SK-N-DZ (cell line): ENCODE results near the gene TRRAP.
"Not testable (repeated sequence)": the region's sequence is repeated elsewhere in the genome, so short reads cannot be mapped to it uniquely, and the experiment has no call there.

Source experiments
- DNase-seq: peaks from one replicate; pipeline ENCODE4 v3.0.0-alpha.2; 2015; ENCODE audit warnings: low spot score

Gene TRRAP

DNA sequence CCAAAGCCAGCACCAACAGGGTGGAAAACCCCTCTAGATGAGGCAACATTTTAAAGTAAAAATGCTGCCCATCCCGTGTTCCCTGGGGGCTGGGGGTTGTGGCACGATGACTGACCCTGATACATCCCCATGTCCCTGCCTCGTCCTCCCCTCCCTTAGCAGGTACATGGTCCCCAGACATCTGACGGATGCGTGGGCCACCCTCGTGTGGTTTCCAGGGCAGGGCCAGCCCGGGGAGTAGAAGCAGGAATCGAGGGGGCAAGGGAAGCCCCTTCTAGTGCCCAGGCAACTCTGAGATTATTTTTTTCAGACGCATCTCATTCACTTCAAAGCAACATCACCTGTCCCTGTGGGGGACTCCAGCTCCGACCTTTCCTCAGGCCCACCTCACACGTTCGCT lies 12.0 kb upstream of the TRRAP start:
- no peak for DNase-seq

- DNase-seq, result no peak
Measured at GRCh38 chr7:98866765-98867164, 11.6 kb upstream of the TRRAP start.

DNA sequence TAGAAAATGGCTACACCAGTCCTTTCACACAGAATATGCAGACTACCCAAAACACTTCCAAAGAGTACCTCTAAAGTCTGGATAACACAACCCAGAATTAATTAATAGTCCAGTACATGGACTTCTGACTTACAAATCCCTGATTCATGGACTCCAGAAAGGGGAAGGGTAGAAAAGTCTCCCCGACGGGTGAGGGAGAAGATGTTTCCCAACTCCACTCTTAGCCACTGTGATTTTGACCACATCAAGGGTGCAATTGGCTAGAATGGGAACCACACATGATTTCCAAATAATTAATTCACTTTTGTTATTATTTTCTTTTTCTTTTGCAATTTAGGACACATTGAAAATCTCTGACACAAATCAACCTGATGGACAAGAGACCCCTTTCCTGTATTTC lies 9.9 kb upstream of the TRRAP start:
- no peak for DNase-seq

DNA sequence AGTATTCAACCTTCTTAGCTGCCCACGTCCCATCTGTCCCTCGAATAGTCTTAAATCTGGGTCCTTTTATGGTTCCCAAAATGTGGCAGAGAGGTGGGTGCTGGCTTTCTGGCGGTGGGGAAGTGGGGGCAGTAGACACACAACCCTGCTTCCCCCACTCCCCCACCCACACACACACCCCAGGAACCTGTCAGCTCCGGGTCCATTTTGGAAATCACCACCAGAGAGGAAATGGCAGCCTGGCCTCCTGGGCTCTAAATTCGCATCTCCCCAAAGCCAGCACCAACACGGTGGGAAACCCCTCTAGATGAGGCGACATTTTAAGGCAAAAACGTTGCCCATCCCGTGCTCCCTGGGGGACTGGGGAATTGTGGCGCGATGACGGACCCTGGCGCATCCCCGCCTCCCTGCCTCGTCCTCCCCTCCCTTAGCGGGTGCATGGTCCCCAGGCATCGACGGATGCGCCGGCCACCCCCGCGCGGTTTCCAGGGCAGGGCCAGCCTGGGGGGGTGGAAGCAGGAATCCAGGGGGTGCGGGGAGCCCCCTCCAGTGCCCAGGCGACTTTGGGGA lies 9.2 kb upstream of the TRRAP start:
- DNase-seq, result no peak

GRCh38 chr7:98869597-98870120 lies 8.7 kb upstream of the TRRAP start, which contains the start of gene TMEM130:
TSS of gene TMEM130 (minus strand) at chr7:98870014. CDS start at chr7:98869861, 153 bp downstream.
- no peak for DNase-seq

DNA sequence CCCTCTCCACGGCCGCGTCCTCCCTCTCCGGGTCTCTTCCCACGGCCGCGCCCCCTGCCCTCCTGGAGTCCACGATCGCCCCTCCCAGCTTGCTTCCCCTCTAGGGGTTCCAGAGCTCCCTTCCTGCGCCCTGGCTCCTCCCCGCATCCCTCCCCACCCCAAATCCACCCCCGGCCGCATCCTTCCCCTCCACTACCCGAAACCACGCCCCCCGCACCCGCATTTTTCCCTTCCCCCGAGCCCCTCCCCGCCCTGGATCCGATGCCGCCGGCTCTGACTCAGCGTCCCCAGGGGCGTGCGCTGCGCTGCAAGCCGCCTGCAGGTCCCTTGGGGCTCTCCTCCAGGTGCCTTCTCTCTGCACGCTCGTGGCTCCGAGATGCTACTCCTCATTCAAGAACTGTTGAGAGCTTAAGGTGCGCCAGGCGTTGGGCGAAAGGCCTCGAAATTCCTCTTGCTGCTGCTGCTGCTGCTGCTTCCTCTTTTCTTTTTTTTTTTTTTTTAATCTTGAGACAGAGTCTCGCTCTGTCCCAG lies 8.1 kb upstream of the TRRAP start:
- DNase-seq, result peak; percentile 80

DNA sequence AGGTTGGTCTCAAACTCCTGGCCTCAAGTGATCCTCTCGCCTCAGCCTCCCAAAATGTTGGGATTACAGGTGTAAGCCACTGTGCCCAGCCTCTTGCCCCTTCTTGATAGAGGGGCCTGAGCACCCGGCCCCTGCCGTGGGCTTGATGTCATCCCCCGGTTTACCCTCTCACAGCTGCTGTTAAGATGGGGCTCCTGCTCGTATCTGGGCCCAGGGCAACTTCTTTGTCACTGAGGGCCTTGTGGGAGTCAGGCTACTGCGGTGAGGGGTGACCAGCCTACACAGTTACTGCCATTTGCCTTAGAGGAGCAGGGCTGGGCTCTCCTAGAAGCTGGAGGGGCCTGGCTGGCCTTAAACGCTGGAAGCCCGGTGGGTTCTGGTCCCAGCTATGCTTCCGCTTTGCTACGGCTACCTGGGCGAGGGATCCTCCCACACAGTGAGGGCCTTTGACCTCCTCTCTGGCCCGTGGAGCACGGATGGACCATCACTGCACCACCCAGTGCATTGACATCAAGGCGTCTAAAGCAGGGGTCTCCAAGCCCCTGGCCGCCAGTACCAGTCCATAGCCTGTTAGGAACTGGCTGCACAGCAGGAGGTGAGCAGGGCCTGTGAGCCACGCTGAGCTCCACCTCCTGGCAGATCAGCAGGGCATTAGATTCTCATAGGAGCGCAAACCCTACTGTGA lies 7.4 kb upstream of the TRRAP start:
- DNase-seq, result peak; percentile 67

DNA sequence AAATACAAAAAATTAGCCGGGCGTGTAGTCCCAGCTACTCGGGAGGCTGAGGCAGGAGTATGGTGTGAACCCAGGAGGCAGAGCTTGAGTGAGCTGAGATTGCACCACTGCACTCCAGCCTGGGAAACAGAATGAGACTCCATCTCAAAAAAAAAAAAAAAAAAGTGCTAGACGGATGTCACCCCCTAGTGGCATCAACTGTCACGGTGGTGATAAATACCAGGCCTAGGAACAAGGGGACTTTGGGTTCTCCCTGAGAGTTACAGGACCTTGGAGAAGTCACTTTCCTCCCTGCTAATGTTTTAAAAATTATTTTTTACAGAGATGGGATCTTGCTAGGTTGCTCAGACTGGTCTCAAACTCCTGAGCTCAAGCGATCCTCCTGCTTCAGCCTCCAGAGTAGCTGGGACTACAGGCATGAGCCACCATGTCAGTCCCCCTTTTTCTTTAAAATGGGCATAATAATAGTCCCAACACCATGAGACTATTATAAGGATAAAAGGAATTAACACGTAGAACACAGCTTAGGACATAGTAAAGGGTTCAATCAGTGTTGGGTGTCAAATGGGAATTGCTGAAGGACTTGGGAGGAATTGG lies 5.9 kb upstream of the TRRAP start:
- peak; percentile 61 for DNase-seq

DNA sequence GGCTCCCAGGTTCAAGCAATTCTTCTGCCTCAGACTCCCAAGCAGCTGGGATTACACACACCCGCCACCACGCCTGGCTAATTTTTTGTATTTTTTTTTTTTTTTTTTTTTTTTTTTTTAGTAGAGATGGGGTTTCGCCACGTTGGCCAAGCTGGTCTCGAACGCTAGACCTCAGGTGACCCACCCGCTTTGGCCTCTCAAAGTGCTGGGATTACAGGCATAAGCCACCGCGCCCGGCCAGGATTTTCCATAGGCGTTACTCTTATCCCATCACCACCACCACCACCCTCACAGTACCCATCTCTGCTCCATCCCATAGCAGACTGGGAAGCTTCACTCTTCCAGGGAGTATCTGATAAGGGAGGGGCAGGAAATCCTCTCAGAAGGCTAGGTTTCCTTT lies 4.7 kb upstream of the TRRAP start:
- not testable (repeated sequence) for DNase-seq

GRCh38 chr7:98874942-98875341 lies 3.4 kb upstream of the TRRAP start:
- no peak for DNase-seq

DNA sequence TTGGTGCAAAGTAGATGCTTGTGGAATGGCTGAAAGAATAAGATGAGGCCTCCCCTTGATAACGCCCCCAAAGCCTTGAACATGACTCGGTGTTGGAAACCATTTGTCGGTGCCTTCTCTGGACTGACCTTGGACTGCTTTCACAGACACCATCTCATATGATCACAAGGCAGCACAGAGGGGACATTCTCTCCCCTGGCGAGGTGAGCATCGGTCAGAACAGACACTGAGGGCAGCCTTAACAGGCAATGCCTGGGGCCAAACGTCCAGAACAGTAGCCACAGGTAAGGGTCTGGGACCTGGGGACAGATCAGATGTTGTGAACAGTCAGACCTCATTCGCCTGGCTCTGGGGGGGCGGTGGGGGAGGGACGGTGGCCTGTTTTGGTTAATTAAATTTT lies 2.8 kb upstream of the TRRAP start:
- no peak for DNase-seq

DNA sequence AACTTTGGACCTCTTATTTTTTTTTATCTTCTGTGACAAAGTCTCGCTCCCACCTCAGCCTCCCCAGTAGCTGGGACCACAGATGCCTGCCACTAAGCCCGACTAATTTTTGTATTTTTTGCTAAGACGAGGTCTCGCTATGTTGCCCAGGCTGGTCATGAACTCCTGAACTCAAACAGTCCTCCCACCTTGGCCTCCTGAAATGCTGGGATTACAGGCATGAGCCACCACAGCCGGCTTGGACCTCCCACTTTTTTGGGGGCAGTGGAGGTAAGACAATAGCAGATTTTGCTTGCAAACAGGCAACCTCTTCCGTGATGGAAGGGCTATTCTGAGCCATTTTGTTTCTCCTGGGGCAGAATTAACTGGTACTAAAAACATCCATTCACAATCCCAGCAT lies 1.2 kb upstream of the TRRAP start:
- DNase-seq, result no peak

GRCh38 chr7:98877692-98878364 lies 504 bp upstream of the TRRAP start:
- DNase-seq, result no peak

GRCh38 chr7:98879198-98879978 lies 1.1 kb downstream of the TRRAP start:
- DNase-seq, result peak; percentile 43

DNA sequence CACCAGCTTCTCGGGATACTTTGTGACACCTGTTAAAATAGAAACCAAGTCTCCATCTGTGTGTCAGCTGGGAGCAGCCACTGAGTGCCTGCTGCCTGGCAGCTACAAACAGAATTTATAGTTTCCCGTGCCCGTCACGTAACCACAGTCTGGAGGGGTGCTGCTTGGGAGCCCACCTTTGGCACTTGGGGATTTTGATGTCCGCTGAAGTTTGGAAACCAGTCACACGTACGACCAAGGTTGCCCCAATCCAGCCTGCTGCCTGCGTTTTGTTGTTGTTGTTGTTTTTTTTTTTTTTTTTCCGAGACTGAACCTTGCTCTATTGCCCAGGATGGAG lies 1.6 kb downstream of the TRRAP start:
- DNase-seq, result no peak

DNA sequence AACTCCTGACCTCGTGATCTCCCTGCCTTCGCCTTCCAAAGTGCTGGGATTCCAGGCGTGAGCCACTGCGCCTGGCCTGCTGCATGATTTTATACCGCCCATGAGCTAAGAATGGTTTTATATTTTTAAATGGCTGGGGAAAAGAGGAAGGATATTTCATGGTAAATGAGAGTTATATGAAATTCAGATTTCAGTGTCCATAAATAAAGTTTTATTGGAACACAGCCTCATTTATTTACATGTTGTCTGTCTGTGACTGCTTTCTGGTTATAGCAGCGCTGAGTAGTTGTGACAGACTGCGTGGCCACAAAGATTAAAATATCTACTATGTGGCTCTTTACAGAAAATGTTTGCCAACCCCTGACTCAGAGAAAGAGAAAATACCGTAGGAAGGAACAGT lies 2.2 kb downstream of the TRRAP start:
- no peak for DNase-seq

DNA sequence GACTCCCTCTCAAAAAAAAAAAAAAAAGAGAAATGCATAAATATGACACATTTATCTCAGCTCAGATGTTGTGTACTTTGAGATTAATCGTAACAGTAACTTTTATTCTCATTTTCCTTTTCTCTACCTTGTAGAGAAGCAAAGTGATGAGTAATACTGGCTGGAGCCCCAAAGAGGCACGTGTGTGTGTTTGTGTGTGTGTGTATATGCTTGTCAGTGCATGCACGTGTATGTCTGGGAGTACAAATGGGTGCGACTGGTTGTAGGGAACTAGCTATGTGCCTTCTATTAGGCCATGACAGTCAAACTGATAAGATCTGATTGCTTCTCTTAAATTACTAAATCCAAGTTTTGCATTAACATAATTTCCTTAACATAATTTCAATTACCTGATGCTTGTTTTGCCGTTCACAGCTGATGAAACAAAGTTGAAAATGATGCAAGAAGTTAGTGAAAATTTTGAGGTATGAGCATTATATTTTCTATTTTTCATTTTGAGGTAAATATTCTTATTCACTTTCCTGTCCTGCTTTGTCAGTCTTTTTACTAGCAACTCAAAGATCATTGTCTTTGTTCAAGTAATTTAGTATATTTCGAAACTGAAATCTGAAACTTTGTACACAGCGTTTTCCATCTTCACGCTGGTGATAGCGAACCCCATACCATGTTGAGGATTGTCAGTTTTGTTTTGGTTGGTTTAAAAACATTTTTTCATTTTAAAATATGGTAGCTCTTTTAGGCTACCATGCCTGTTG lies 3.4 kb downstream of the TRRAP start:
- no peak for DNase-seq

- DNase-seq, result no peak
Measured at GRCh38 chr7:98884416-98884815, 6.1 kb downstream of the TRRAP start.

DNA sequence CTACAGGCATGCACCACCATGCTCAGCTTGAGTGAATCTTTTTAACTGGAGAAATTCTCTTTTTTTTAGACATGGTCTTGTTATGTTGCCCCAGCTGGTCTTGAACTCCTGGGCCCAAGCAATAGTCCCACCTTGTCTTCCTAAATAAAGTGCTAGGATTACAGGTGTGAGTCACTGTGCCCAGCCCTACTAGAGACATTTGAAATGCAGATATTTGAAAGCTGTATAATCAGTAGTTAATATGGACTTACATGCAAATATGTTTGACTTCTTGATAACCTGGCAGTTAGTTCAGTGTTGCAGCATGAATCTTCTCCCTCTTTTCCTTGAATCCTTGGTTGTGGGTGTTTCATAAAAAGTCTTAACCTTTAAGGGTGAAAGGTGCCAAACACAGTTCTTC lies 8.7 kb downstream of the TRRAP start:
- no peak for DNase-seq

- no peak for DNase-seq
Measured at GRCh38 chr7:98892609-98893008, 14.3 kb downstream of the TRRAP start.

DNA sequence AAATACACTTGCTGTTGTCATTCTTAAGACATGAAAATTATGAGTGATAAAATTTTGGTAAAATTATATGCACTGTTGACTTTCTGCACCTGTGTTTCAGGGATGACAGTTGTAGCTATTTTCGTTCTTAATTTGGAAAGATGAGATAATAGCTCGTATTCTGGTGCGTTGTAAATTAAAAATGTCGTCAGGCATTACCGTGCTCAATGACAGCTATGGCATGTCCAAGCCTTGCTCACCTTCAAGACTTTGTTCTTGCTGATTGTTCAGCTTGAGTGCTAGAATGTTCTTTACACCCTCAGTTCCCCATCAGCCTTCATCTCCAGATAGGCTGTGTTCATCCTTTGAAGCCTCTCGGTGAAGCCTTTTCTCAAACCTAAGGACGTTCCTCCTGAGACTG lies 21.5 kb downstream of the TRRAP start:
- DNase-seq, result no peak
